ENCODE data around the gene FMO1. TPM values are rescaled to one million over a fixed set of nuclear protein-coding genes. Genes with fewer than 3 reads are reported as not detected.

FMO1 gene
- total and polyA plus RNA-seq, 7 experiments from 2014 or later, result not detected

DNA sequence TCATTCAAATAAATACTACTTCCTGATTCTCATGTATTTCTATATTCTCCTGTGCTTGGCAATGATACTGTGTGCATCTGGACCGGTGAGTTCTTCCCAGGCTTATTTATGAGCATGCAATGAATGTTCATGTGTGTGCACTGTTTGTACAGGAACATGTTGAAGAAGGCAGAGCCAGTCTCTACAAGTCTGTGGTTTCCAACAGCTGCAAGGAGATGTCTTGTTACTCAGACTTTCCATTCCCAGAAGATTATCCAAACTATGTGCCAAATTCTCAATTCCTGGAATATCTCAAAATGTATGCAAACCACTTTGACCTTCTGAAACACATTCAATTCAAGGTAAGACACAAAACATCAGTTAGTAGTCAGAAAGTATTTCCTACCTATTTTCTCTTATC lies 19.1 kb downstream of the FMO1 start:
- DNase-seq (no peak), ATAC-seq (no peak)
- Histone ChIP-seq H3K4me1 (ENCODE audit: control insufficient read depth in 2 of 2, insufficient read depth in 2 of 2, low read length in 2 of 2) (no peaks in the 10 kb centered on the region), H3K4me3 (ENCODE audit: low read length) (no peak overlapping the region), H3K9me3 (ENCODE audit: control insufficient read depth in 2 of 3, low read length in 3 of 3) (no peaks in the 10 kb centered on the region), H3K27ac (ENCODE audit: low read depth, low read length) (no peak overlapping the region), H3K36me3 (ENCODE audit: control insufficient read depth in 2 of 3, insufficient read depth in 3 of 3, low read length in 3 of 3) (no peaks in the 10 kb centered on the region), H3K27me3 (ENCODE audit: control insufficient read depth in 2 of 2, insufficient read depth in 2 of 2, low read length in 2 of 2) (no peaks in the 10 kb centered on the region)
- ChIA-PET CTCF (no interaction called here), POLR2A (no interaction called here)
- intact Hi-C loops (cut with micrococcal nuclease), result no loop called here
- Mint-ChIP-seq H3K4me1 (no peaks in the 10 kb centered on the region), H3K9me3 (peaks cover 0 to 9% (median 0%) of the 10 kb centered on the region in 11 donors), H3K27ac (no peak overlapping the region), H3K36me3 (peaks cover 0 to 5% (median 0%) of the 10 kb centered on the region in 5 donors), H3K4me3 (no peak overlapping the region), H3K27me3 (peaks cover 7 to 27% (median 16%) of the 10 kb centered on the region in 5 donors)

DNA sequence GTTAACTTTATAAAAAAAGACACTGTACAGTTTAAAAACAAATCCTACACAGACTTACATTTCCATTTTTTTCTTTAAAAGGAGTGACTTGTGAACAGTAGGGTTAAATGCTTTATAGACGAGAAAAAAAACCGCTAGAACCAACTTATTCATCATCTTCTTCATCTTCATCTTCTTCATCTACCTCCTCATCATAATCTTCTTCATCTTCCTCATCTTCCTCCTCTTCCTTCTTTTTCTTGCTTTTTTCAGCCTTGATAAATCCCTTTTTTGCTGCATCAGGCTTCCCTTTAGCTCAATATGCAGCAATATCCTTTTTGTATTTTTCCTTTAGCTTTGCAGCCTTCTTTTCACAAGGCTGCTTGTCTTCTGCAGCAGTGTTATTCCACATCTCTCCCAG lies 22.5 kb downstream of the FMO1 start:
- Mint-ChIP-seq H3K4me1 (no peaks in the 10 kb centered on the region), H3K27ac (no peak overlapping the region), H3K27me3 (peaks cover 11 to 22% (median 21%) of the 10 kb centered on the region in 5 donors), H3K9me3 (peaks cover 0 to 13% (median 2%) of the 10 kb centered on the region in 11 donors), H3K36me3 (peaks cover 0 to 5% (median 0%) of the 10 kb centered on the region in 5 donors), H3K4me3 (no peak overlapping the region)
- Histone ChIP-seq H3K9me3 (ENCODE audit: control insufficient read depth in 2 of 3, low read length in 3 of 3) (no peaks in the 10 kb centered on the region), H3K27me3 (ENCODE audit: control insufficient read depth in 2 of 2, insufficient read depth in 2 of 2, low read length in 2 of 2) (no peaks in the 10 kb centered on the region), H3K27ac (ENCODE audit: low read depth, low read length) (no peak overlapping the region), H3K4me3 (ENCODE audit: low read length) (no peak overlapping the region), H3K4me1 (ENCODE audit: control insufficient read depth in 2 of 2, insufficient read depth in 2 of 2, low read length in 2 of 2) (no peaks in the 10 kb centered on the region), H3K36me3 (ENCODE audit: control insufficient read depth in 2 of 3, insufficient read depth in 3 of 3, low read length in 3 of 3) (no peaks in the 10 kb centered on the region)
- POLR2A ChIA-PET, result no interaction called here
- intact Hi-C loops (cut with micrococcal nuclease), result no loop called here
- CTCF ChIA-PET, result interaction anchor here (0.9 kb wide), 1 partner anchor 101 kb away, joined by 6 read pairs; no protein-coding TSS in a partner anchor
- DNase-seq, result no peak
- no peak for ATAC-seq

DNA sequence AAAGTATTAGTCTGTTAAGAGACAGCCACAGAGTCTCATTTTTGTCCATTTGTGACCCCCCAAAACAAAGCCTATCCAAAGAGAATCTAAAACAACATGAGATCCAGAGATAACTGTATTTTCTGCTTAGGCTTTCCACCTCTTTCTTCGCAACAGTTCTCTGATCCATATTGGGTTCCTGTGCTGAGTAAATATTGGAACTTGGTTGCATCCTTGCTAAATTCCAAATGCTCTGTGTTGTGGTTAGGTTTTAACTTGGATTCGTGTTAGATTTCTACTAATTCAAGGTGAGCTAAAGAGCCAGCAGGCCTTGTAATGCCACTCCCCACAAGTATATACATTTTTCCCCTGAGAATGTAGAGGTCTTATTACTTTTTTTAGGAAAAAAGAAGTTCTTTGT lies 29.2 kb downstream of the FMO1 start:
- H3K9me3 Mint-ChIP-seq, result peaks cover 0 to 7% (median 0%) of the 10 kb centered on the region in 11 donors
- CTCF ChIA-PET, result no interaction called here
- H3K4me3 Mint-ChIP-seq, result no peak overlapping the region

DNA sequence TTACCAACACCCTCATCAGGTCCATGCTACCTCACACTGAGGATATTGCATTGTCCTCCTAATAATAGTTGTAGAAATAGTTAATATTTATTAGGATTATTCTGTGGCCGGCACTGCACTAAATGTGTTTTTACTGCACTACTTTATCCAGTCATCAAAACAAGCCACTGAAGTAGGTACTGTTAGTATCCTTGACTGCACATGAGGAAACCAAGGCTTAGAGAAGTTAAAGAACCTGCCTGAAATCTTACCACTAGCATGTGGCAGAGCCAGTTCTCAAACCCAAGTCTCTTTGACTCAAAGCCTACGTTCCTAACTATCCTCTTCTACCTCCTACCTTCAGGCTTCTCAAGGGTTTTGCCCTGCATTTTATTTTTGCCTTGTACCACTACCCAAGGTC lies 30.9 kb downstream of the FMO1 start:
- Histone ChIP-seq H3K27me3 (ENCODE audit: control insufficient read depth in 2 of 2, insufficient read depth in 2 of 2, low read length in 2 of 2) (no peaks in the 10 kb centered on the region), H3K4me3 (ENCODE audit: low read length) (no peak overlapping the region), H3K9me3 (ENCODE audit: control insufficient read depth in 2 of 3, low read length in 3 of 3) (no peaks in the 10 kb centered on the region), H3K36me3 (ENCODE audit: control insufficient read depth in 2 of 3, insufficient read depth in 3 of 3, low read length in 3 of 3) (no peaks in the 10 kb centered on the region), H3K27ac (ENCODE audit: low read depth, low read length) (no peak overlapping the region), H3K4me1 (ENCODE audit: control insufficient read depth in 2 of 2, insufficient read depth in 2 of 2, low read length in 2 of 2) (no peaks in the 10 kb centered on the region)
- ATAC-seq (no peak), DNase-seq (no peak)
- no peaks in the 10 kb centered on the region for H3K4me1 Mint-ChIP-seq
- intact Hi-C loops (cut with micrococcal nuclease), result no loop called here
- H3K4me3 Mint-ChIP-seq, result no peak overlapping the region
- ChIA-PET CTCF (no interaction called here), POLR2A (no interaction called here)
- no peaks in the 10 kb centered on the region for H3K36me3 Mint-ChIP-seq
- H3K9me3 Mint-ChIP-seq, result no peaks in the 10 kb centered on the region
- peaks cover 21 to 35% (median 25%) of the 10 kb centered on the region in 5 donors for H3K27me3 Mint-ChIP-seq
- no peak overlapping the region for H3K27ac Mint-ChIP-seq

More for the DNA sequence above, 29.2 kb downstream of the FMO1 start:
- Mint-ChIP-seq H3K4me1 (no peaks in the 10 kb centered on the region), H3K27ac (no peak overlapping the region), H3K36me3 (no peaks in the 10 kb centered on the region), H3K27me3 (peaks cover 16 to 33% (median 19%) of the 10 kb centered on the region in 5 donors)
- POLR2A ChIA-PET, result no interaction called here
- H3K27me3 ChIP-seq (ENCODE audit: control insufficient read depth in 2 of 2, insufficient read depth in 2 of 2, low read length in 2 of 2), result no peaks in the 10 kb centered on the region
- no peak for ATAC-seq
- no peak for DNase-seq
- H3K36me3 ChIP-seq (ENCODE audit: control insufficient read depth in 2 of 3, insufficient read depth in 3 of 3, low read length in 3 of 3), result no peaks in the 10 kb centered on the region
- no peaks in the 10 kb centered on the region for H3K4me1 ChIP-seq (ENCODE audit: control insufficient read depth in 2 of 2, insufficient read depth in 2 of 2, low read length in 2 of 2)
- intact Hi-C loops (cut with micrococcal nuclease), result no loop called here
- H3K27ac ChIP-seq (ENCODE audit: low read depth, low read length), result no peak overlapping the region
- H3K4me3 ChIP-seq (ENCODE audit: low read length), result no peak overlapping the region
- H3K9me3 ChIP-seq (ENCODE audit: control insufficient read depth in 2 of 3, low read length in 3 of 3), result no peaks in the 10 kb centered on the region

DNA sequence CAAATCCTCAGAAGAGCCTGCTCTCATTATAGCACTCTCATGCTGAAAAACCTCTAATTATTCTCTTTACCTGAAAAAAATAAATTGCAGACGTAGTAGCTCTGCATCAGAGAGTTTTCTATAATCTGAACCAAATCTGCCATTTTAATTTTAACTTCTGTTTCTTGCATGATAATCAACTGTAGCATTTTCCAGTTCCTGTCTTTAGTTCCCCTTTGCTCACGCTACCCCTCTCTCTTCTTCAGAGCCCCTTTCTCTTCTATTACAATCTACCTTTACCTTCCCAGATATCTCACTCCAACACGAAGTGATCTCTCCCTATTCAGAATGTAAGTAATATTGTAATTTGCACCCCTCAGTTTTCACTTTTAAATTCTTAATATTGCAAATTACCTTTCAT lies 31.4 kb downstream of the FMO1 start:
- H3K27me3 ChIP-seq (ENCODE audit: control insufficient read depth in 2 of 2, insufficient read depth in 2 of 2, low read length in 2 of 2), result no peaks in the 10 kb centered on the region
- Mint-ChIP-seq H3K9me3 (no peaks in the 10 kb centered on the region), H3K36me3 (no peaks in the 10 kb centered on the region), H3K27ac (no peak overlapping the region), H3K4me3 (no peak overlapping the region), H3K27me3 (peaks cover 23 to 36% (median 27%) of the 10 kb centered on the region in 5 donors), H3K4me1 (no peaks in the 10 kb centered on the region)
- intact Hi-C loops (cut with micrococcal nuclease), result no loop called here
- ChIA-PET POLR2A (no interaction called here), CTCF (no interaction called here)
- H3K4me1 ChIP-seq (ENCODE audit: control insufficient read depth in 2 of 2, insufficient read depth in 2 of 2, low read length in 2 of 2), result no peaks in the 10 kb centered on the region
- no peaks in the 10 kb centered on the region for H3K36me3 ChIP-seq (ENCODE audit: control insufficient read depth in 2 of 3, insufficient read depth in 3 of 3, low read length in 3 of 3)
- ATAC-seq (no peak), DNase-seq (no peak)
- no peak overlapping the region for H3K4me3 ChIP-seq (ENCODE audit: low read length)
- no peak overlapping the region for H3K27ac ChIP-seq (ENCODE audit: low read depth, low read length)
- no peaks in the 10 kb centered on the region for H3K9me3 ChIP-seq (ENCODE audit: control insufficient read depth in 2 of 3, low read length in 3 of 3)

DNA sequence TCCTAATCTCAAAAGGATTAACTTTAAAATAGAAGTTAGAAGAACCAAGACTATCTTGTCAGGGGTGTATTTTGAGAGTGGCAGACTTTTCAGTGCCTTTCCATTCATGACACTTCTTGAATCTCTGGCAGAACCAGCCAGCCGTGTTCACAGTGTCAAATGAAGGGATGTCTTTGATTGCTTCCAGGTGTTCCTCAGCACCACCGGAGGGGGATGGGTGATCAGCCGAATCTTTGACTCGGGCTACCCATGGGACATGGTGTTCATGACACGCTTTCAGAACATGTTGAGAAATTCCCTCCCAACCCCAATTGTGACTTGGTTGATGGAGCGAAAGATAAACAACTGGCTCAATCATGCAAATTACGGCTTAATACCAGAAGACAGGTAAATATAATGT lies 32.3 kb downstream of the FMO1 start:
- no peak overlapping the region for H3K27ac Mint-ChIP-seq
- no peaks in the 10 kb centered on the region for H3K27me3 ChIP-seq (ENCODE audit: control insufficient read depth in 2 of 2, insufficient read depth in 2 of 2, low read length in 2 of 2)
- ChIA-PET POLR2A (no interaction called here), CTCF (no interaction called here)
- no peaks in the 10 kb centered on the region for H3K4me1 Mint-ChIP-seq
- peaks cover 26 to 39% (median 30%) of the 10 kb centered on the region in 5 donors for H3K27me3 Mint-ChIP-seq
- no peaks in the 10 kb centered on the region for H3K4me1 ChIP-seq (ENCODE audit: control insufficient read depth in 2 of 2, insufficient read depth in 2 of 2, low read length in 2 of 2)
- H3K9me3 Mint-ChIP-seq, result no peaks in the 10 kb centered on the region
- no peak overlapping the region for H3K4me3 Mint-ChIP-seq
- H3K36me3 Mint-ChIP-seq, result no peaks in the 10 kb centered on the region
- no peak overlapping the region for H3K4me3 ChIP-seq (ENCODE audit: low read length)
- no peak overlapping the region for H3K27ac ChIP-seq (ENCODE audit: low read depth, low read length)
- DNase-seq, result no peak
- intact Hi-C loops (cut with micrococcal nuclease), result no loop called here
- H3K9me3 ChIP-seq (ENCODE audit: control insufficient read depth in 2 of 3, low read length in 3 of 3), result no peaks in the 10 kb centered on the region
- H3K36me3 ChIP-seq (ENCODE audit: control insufficient read depth in 2 of 3, insufficient read depth in 3 of 3, low read length in 3 of 3), result no peaks in the 10 kb centered on the region
- no peak for ATAC-seq

DNA sequence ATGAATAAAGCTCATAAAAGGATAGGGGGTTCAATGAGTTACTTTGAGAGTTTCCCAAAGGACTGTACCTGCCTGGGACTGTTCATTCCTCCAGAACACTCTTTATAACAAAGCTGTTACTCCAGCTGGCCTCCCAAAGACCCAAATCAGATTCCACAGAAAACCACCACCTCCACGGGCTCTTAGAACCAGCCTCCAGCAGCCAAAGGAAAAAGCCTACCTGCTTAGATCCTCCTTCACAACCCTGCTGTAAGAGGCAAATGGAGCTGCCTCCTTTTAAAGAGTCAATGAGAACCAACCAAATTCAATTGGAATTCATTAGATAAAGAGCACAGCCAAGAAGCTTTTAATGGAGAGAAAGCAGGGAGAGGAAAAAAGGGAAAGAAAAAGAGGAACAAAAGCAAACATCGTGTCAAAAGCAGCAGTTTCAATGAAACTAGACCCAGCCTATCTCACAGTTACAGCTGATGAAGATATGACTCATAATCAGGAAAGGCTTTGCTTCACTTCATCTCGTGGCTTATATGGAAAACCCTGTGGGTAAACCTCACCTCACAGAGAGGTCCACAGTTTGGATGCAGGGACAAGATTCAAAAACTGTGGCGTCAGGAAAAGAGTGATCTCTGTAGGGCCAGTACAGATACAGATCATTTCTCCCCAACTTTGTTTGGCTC lies 37.9 kb downstream of the FMO1 start:
- Mint-ChIP-seq H3K36me3 (no peaks in the 10 kb centered on the region), H3K4me3 (no peak overlapping the region), H3K27ac (no peak overlapping the region), H3K9me3 (no peaks in the 10 kb centered on the region), H3K4me1 (peaks cover 0 to 2% (median 0%) of the 10 kb centered on the region in 7 donors), H3K27me3 (peaks cover 12 to 47% (median 22%) of the 10 kb centered on the region in 5 donors)
- Histone ChIP-seq H3K27ac (ENCODE audit: low read depth, low read length) (no peak overlapping the region), H3K27me3 (ENCODE audit: control insufficient read depth in 2 of 2, insufficient read depth in 2 of 2, low read length in 2 of 2) (no peaks in the 10 kb centered on the region), H3K4me1 (ENCODE audit: control insufficient read depth in 2 of 2, insufficient read depth in 2 of 2, low read length in 2 of 2) (no peaks in the 10 kb centered on the region), H3K9me3 (ENCODE audit: control insufficient read depth in 2 of 3, low read length in 3 of 3) (no peaks in the 10 kb centered on the region), H3K36me3 (ENCODE audit: control insufficient read depth in 2 of 3, insufficient read depth in 3 of 3, low read length in 3 of 3) (no peaks in the 10 kb centered on the region), H3K4me3 (ENCODE audit: low read length) (no peak overlapping the region)
- ChIA-PET POLR2A (no interaction called here), CTCF (no interaction called here)
- DNase-seq (no peak), ATAC-seq (peak; percentile 40)
- intact Hi-C loops (cut with micrococcal nuclease), result no loop called here
